Cerebellar nuclear complex (tissue), 1 donor: Measurements from ENCODE around the gene TMUB1.
"Not testable (repeated sequence)": the region's sequence is repeated elsewhere in the genome, so short reads cannot be mapped to it uniquely, and the experiment has no call there.

ENCODE experiments used
- DNase-seq, 2 experiments: peaks; one replicate each; lab custom pipeline; 2025; lab: John Stamatoyannopoulos, UW

TMUB1 gene

DNA sequence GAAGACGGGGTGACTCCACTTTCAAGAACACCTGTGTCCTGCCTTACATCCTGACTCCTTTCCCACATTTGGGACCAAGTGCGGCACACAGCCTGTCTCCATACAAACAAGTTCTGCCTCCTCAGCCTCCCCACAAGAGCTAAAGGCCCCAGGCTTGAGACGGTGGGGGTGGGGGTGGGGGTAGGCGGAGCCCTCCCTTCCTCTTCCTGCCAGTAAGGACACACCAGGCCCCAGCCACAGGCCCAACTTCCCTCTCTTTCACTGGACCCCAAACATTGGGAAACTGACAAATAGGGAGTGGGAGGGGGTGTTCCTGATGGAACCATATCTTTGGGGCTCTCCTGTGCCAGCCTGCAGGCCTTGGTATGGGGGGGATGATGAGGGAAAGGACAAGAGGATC lies 30.2 kb downstream of the TMUB1 start:
- no peak for DNase-seq

DNA sequence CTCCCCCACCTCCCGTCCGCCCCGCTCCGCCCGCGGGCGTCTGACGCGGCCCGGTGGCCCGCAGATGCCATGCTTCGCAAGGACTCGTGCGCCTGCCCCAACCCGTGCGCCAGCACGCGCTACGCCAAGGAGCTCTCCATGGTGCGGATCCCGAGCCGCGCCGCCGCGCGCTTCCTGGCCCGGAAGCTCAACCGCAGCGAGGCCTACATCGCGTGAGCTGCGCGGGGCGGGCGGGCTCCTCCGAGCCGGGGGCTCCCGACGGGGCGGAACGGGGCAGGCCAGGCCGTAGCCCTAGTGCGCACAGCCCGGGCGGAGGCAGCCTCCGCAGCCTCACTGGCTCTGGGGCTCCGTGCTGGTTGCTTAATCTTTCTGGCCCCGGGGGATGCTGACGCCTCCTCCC lies 32.2 kb downstream of the TMUB1 start:
- no peak for DNase-seq

DNA sequence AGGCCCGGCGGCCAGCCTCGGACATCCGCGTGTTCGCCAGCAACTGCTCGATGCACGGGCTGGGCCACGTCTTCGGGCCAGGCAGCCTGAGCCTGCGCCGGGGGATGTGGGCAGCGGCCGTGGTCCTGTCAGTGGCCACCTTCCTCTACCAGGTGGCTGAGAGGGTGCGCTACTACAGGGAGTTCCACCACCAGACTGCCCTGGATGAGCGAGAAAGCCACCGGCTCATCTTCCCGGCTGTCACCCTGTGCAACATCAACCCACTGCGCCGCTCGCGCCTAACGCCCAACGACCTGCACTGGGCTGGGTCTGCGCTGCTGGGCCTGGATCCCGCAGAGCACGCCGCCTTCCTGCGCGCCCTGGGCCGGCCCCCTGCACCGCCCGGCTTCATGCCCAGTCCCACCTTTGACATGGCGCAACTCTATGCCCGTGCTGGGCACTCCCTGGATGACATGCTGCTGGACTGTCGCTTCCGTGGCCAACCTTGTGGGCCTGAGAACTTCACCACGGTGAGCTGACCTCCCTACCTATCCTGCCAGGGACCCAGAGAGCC lies 34.3 kb downstream of the TMUB1 start:
- DNase-seq, result no peak

DNA sequence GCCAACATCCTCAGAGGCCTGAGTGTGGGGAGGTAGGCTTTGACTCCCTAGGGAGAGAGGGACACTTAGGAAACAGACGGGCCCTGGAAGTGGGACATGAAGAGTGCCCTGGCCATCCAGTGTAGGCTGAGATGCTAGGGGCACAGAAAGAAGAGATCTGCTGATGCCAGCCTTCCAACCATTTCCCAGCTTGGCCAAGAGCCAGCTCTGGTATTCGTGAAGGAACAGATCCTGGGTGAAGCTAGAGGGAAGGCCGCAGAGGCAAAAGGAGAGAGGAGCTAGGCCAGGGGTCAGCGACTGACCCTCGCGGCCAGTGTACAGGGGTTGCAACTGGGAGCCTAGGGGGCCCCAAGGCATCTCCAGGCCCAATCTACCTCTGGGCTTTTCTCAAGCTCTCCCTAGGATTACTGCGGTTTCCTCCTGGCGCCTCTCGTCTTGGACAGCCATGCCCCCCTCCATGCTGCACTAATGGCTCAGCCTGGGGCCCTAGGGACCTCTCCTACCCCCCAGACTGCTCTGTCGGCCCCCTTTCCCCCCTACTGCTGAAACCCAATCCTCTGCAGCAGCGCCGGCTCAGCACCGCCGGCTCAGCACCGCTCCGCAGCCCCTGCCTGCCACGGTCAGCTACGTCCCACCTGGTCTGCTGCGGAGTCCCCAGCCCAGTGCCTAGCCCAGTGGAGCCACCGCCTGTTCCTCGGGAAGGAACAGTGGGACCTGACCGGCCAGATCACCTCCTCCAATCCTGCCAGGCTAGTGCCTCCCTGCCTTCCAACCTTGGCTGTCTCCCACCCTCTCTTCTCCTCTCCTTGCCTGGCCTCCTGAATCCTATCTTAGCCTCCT lies 35.1 kb downstream of the TMUB1 start, which contains the start of gene ASIC3:
Gene ASIC3 (plus strand): TSS at position 556 of the 840 bp plus-strand sequence. CDS start 355 bp downstream, outside the sequence.
- no peak for DNase-seq

DNA sequence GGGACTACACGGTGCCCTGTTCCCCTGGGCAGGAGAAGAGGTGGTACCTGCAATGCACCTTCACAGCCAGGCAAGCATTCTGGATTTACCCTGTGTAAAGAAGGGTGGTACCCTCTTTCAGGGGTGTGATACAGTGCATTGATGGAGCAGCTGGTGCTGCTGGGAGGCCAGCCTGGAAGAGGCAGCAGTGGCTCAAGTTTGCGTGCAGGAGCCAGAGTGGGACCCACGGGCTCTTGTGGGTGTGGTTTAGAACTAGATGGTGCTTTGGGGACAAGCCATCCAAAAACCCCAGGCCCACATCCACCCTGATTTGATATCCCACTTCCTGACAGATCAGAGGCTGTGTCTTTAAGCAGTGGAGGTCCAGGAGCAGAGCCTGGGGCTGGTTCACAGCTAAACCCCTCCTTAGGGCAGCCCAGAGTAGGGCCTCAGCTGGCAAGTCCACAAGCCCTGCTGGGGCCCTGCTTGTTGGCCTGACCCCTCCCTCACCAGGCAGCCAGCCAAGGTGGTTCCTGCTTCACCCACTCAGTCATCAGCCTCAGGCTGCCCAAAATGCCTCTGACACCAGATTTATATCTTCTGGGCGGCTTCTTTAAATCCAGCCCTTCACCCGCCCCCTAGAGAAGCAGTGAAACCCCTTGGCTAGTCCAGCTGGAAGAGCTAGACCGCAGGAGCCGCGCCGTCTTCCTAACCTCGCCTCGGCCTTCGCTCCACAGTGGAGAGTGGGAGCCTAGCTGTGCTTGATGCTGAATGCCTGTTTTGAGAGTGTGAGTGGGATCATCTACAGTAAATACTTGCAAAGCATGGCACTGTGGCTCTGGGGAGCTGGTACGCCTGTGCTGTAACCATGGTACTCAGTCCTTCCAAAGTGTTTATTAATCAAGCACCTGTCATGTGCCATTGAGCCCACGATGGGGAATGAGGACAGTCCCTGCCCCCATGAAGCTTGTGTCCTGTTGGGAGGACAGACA lies 36.4 kb downstream of the TMUB1 start:
- no peak for DNase-seq

DNA sequence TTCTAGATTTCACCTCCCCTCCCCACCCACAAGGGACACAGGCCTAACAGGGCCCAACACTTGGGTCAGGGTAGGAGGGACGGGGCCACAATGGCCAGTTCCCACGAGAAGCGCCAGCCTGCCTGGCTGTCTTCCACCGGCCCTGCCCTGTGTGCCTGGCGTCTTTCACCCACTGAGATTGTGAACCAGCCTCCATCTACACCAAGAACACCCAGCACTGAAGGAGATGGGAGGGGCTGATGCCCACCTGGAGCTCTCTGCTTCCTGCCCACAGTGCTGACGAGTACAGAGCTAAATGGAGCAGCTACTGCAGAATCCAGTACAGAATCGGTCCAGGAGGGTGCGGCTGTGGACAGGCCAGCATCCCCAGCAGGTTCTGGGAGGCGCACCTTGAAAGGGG lies 37.3 kb downstream of the TMUB1 start:
- DNase-seq, result no peak

DNA sequence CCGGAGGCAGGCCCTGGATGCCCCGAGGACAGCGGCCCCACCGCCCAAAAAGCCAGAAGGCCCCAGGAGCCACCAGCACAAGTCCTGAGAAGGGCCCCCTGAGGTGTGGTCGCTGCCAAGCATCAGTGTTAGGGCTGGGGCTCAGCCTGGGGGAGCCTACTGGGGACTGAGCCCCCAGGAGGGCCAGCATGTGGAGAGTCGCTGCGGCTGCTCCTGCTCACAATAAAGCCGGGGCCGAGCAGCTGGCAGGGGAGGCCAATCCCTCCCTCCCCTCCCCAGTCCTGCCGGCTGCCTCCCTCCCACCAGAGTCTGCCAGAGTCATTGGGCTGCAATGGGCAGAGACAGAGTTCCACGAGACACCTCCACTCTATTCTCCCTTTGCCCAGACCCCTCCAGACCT lies 38.0 kb downstream of the TMUB1 start:
- no peak for DNase-seq

DNA sequence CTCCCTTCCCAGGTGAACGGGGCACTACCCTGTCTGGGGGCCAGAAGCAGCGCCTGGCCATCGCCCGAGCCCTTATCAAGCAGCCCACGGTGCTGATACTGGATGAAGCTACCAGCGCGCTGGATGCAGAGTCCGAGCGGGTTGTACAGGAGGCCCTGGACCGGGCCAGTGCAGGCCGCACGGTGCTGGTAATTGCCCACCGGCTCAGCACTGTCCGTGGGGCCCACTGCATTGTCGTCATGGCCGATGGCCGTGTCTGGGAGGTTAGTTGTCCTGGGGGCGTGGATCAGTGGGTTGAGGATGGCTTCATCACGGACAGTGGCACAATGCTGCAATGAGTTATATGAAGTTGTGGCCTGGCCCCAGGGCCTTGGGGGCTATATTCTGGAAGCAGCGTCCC lies 39.3 kb downstream of the TMUB1 start:
- no peak for DNase-seq

DNA sequence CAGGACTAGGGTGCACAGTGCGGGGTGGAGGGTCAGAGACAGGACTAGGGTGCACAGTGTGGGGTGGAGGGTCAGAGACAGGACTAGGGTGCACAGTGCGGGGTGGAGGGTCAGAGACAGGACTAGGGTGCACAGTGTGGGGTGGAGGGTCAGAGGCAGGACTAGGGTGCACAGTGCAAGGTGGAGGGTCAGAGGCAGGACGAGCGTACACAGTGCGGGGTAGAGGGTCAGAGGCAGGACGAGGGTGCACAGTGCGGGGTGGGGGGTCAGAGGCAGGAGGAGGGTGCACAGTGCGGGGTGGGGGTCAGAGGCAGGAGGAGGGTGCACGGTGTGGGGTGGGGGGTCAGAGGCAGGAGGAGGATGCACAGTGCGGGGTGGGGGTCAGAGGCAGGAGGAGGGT lies 39.8 kb downstream of the TMUB1 start:
- not testable (repeated sequence) for DNase-seq

DNA sequence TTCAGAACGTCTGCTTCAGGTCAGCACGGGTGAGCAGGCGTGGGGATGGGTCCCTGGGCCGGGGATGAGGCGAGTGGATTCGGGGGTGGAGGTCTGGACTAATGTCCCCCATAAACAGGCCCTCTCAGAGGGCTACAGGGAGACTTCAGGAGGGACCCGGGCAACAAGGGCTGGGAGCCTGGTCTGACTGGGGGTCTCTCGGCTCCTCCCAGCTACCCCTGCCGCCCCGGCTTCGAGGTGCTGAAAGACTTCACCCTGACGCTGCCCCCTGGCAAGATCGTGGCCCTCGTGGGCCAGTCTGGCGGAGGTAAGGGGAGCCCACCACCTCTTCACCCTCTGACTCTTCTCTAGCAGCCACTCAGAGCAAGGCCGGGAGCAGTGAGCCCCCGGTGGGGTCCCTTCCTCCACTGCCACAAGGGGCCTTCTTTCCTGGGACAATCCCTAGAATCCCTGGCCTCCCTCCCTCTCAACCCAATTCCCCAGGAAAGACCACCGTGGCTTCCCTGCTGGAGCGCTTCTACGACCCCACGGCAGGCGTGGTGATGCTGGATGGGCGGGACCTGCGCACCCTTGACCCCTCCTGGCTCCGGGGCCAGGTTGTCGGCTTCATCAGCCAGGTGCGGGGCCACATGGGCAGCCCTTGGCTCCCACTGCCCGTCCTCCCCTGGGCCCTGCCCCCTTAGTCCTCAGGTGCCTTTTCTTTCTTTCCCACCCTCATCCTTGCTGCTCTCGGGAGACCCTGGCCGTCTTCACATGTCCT lies 42.5 kb downstream of the TMUB1 start:
- no peak for DNase-seq

DNA sequence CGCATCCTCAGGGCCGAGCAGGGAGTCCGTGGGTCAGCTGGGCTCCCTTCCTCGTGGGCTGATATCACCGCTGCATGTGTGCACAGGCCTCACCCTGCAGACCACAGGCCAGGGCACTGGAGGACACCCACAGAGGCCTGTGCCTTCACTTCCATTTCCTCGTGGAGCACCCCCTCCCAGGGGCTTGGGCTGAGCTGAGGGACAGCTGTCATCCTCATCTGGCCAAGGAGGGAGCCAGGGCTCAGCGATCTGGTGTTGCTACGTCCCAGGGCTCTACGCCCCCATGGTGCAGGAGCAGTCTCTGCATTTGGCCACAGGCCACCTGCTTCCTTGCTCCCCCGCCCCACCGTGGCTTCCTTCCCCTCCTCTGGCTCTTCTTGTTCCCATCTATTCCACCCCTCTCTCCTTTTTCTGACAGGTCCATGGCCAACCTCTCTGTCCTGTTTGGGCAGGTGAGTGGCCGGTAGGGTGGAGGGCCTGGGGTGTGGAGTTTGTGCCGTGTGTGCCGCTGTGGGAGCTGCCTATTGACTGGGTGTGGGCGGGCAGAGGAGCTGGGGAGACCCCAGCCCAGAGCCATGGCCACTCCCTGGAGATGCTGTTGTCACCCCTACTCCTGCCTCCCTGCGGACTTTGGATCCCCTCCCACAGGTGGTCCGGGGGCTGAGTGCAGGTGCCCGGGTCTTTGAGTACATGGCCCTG lies 43.3 kb downstream of the TMUB1 start:
- no peak for DNase-seq

DNA sequence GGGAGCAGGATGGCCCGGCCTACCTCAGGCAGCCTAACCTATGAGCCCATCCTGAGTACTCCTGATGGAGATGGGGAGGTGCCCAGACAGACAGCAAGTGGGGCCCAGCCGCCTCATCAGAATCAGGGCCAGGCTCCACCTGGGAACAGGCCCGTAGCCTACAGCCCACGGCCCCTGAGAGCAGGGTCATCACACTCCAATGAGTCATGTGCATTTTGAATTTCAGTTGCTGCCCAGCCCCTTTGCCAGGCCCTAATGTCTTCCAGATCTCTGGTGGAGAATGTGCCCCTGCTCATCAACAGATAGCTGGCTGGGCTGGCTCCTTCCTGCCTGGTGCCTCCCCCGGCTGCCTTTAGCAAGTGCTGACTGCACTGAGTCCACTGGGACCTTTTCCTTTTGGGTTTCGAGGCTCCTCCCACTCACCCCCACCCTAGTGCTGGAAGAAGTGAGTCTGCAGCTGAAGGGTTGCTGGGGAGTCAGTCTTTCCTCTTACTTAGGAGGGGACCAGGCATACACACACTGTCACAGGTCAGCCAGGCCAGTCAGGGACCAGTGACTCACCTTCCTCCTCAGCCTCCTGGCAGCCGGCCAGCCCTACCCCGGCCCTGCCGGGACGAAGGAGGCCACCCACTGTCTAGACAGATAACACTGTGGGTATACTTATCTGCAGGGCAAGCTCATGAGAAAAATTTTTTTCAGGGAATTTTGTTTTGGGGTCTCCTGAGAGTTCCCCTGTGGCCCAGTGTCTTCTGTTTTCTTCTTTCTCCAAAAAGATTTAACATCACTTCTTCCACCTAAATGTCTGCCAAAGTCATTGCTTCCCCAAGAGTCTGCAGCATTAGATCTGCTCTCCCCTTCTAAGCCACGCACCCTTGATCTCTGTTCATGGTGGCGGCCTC lies 44.1 kb downstream of the TMUB1 start:
- no peak for DNase-seq

DNA sequence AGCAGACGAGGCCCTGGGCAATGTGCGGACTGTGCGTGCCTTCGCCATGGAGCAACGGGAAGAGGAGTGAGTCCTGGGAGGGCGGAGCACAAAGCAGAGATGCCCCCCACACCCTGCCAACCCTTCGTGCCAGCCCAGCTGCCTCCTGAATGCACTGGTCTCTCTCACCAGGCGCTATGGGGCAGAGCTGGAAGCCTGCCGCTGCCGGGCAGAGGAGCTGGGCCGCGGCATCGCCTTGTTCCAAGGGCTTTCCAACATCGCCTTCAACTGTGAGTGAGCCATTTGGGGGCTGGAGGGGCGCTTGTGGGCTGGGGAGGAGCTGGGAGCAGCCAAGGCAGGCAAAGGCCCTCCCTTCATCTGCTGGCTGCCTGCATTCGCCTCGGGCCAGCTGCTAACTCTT lies 47.4 kb downstream of the TMUB1 start:
- no peak for DNase-seq

DNA sequence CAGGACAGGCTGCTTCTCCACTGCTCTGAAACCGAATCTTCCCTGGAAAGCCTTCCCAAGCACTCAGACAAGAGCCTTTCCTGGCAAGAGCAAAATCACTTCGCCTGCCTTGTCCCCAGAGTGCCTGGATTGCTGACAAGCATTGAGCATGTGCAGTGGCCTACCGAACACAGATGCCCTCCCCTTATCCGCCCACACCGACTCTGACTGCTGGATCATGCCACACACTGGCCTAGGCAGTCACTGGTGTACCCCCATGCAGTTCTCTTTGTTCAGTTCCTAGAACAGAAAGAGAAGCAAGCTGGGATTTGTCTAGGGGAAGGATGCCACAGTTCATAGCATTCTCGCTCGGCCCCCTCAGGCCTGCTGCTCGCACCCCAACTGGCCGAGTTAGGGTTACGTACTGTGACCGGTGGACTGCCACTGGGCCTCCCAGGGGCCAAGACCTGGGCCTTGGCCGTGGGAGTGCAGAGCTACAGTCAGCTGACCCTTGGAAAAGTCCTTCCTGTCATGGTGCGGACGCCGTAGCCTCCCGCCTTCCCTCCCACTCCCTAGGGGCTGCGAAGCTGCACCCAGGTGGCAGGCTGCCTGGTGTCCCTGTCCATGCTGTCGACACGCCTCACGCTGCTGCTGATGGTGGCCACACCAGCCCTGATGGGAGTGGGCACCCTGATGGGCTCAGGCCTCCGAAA lies 48.1 kb downstream of the TMUB1 start:
- no peak for DNase-seq

DNA sequence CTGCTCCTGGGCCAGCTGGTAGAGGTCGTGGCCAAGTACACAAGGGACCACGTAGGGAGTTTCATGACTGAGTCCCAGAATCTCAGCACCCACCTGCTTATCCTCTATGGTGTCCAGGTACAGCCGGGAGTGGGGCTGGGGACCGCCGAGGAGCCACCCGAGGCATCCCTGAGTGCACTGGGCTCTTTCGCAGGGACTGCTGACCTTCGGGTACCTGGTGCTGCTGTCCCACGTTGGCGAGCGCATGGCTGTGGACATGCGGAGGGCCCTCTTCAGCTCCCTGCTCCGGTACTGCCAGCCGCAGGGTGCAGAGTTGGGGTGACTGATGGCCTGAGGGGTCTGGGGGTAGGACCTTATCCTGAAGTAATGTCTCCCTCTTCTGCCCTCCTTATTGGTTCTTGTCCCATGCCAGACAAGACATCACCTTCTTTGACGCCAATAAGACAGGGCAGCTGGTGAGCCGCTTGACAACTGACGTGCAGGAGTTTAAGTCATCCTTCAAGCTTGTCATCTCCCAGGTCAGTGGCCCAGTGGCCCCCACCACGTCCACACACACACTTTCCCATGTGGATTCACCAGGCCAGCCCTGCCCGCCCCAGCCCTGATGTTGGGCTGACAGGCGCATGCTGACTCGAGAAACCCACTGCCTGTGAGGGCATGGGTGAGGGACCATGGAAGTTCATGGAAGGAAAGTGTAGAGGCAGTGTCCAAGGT lies 48.8 kb downstream of the TMUB1 start:
- no peak for DNase-seq

DNA sequence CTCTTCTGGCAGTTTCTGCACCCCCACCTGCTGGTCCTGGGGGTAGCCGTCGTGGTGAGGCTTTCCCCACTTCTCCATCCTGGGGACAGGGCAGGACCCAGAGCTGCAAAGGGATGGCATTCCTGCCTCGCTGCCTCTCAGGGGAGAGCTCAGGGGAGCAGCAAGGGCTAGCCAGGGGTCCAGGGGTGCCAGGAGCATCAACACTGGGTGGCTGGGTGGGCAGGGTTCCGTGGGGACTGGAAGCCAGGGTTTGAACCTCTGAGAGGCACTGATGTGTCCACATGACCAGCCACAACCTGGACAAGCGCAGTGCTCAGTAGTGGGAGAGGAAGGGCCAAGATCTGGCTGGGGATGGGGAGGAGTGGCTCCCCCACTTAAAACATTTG lies 49.4 kb downstream of the TMUB1 start:
- no peak for DNase-seq

DNA sequence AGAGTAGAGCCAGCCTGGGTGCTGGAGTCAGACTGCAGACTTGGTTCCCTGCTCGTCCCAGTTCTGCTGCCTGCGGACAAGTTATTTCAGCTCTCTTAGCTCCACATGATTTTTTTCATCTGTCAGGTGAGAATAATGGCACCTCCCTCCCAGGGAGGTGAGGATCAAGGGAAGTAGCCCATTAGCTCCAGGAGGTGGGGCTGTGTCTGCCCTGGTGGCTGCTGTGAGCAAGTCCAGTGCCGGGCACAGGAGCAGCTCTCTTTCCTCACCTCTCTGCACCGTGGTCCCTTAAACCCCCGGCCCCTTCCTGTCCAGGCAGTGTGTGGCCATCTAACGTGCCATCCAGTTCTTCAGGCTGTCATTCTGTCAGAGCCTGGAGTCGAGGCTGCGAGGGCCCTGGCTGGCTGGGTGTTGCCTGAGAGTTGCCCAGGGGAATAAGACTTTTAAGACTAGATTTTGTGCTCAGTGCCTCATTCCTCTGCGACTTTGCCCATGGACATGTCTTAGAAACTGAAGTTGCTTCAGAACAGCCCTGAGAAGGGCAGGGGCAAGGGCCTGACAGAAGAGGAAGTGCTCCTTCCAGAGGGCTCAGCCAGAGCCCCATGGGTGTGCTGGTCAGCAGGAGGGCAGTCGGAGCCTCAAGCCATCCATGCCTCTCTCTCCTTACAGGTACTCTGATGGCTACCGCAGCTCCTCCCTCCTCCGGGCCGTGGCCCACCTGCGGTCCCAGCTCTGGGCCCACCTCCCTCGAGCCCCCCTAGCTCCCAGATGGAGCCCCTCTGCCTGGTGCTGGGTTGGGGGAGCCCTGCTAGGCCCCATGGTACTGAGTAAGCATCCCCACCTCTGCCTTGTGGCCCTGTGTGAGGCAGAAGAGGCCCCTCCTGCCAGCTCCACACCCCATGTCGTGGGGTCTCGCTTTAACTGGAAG lies 50.1 kb downstream of the TMUB1 start:
- no peak for DNase-seq
